Activated naive CD4-positive, alpha-beta T cell treated with anti-CD3 and anti-CD28 coated beads, Interleukin-2, amount 50 U/mL, for 24 hours (primary cell): ENCODE results near the gene ZNRF1.
"Not testable (repeated sequence)": the region's sequence is repeated elsewhere in the genome, so short reads cannot be mapped to it uniquely, and the experiment has no call there.

ENCODE experiments used
- H3K27ac Mint-ChIP-seq: one replicate; pipeline ENCODE4 v1.8.0; 2021; ENCODE audit warnings: mild to moderate bottlenecking, mixed read lengths
- H3K27me3 Mint-ChIP-seq: one replicate; pipeline ENCODE4 v1.8.0; 2021; ENCODE audit warnings: mixed read lengths
- H3K36me3 Mint-ChIP-seq: one replicate; pipeline ENCODE4 v1.8.0; 2021; ENCODE audit warnings: mixed read lengths
- H3K4me1 Mint-ChIP-seq: one replicate; pipeline ENCODE4 v1.8.0; 2021; ENCODE audit warnings: mixed read lengths
- H3K4me3 Mint-ChIP-seq: one replicate; pipeline ENCODE4 v1.8.0; 2021; ENCODE audit warnings: mild to moderate bottlenecking, mixed read lengths
- H3K9me3 Mint-ChIP-seq: one replicate; pipeline ENCODE4 v1.8.0; 2021; ENCODE audit warnings: mixed read lengths

The ZNRF1 gene

GRCh38 chr16:75014318-75014717, 15.5 kb downstream of the ZNRF1 start:
- Mint-ChIP-seq H3K4me3 (no peak overlapping the region), H3K4me1 (peaks cover 35% of the 10 kb centered on the region), H3K27me3 (no peaks in the 10 kb centered on the region), H3K36me3 (no peaks in the 10 kb centered on the region), H3K27ac (no peak overlapping the region), H3K9me3 (no peaks in the 10 kb centered on the region)

DNA sequence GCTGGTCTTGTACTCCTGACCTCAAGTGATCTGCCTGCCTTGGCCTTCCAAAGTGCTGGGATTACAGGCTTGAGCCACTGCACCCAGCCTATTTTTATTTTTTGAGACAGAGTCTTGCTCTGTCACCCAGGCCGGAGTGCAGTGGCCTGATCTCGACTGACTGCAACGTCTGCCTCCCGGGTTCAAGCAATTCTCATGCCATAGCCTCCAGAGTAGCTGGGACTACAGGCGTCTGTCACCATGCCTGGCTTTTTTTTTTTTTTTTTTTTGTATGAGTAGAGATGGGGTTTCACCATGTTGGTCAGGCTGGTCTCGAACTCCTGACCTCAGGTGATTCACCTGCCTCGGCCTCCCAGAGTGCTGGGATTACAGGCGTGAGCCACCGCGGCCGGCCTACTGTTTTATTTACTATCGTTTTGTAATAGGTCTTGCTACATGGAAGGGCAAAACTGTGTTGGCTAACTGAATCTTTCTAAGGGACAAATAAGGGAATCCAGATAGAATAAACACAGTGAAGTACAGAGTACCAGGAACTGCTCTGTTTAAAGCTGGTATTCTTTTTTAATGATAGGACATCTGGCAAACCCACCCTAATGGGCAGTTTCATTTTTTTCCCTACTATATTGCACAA, 17.7 kb downstream of the ZNRF1 start:
- not testable (repeated sequence) for H3K36me3 Mint-ChIP-seq, H3K4me3 Mint-ChIP-seq, H3K27me3 Mint-ChIP-seq, H3K27ac Mint-ChIP-seq, H3K9me3 Mint-ChIP-seq
- peaks cover 25% of the 10 kb centered on the region for H3K4me1 Mint-ChIP-seq

DNA sequence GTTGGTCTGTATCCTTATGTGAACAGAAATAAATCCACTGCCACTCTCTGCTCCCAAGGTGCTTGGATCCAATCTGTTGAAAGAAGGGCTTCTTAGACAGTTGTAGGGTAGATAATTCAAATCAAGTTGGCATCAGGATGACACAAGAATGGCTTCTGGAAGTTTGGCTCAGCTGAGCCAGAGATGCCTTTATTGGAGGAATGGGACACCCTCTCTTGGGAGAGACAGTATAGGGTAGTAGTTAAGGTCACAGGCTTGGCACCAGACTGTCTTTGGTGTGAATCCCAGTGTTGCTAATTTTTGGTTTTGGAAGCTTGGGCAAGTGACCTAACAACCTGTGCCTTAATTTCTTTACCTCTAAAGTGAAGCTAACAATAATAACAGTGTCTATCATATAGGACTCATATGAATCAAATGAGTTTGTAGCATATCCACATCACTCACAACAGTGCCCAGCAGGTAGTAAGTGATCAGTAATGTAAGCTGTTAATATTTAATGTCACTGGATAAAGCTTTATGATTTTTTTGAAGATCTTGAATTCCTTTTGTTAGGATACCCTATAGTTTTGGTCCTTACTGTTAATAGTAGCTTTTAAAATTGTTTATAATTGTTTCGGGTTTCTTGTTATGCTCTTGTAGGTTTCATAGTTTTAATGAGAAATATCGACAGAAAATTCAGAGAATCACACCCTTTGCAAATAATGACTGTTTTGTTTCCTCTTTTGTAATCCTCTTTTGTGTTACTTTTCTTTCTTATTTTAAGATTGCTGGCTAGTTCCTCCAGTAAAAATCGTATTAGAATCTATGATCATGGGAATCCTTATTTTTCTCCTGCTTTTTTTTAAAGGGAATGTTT, 19.1 kb downstream of the ZNRF1 start:
- H3K36me3 Mint-ChIP-seq, result peaks cover 10% of the 10 kb centered on the region
- H3K4me3 Mint-ChIP-seq, result no peak overlapping the region
- H3K9me3 Mint-ChIP-seq, result peaks cover 17% of the 10 kb centered on the region
- H3K4me1 Mint-ChIP-seq, result peaks cover 15% of the 10 kb centered on the region
- peak overlapping the region; percentile 23 for H3K27ac Mint-ChIP-seq
- H3K27me3 Mint-ChIP-seq, result no peaks in the 10 kb centered on the region

DNA sequence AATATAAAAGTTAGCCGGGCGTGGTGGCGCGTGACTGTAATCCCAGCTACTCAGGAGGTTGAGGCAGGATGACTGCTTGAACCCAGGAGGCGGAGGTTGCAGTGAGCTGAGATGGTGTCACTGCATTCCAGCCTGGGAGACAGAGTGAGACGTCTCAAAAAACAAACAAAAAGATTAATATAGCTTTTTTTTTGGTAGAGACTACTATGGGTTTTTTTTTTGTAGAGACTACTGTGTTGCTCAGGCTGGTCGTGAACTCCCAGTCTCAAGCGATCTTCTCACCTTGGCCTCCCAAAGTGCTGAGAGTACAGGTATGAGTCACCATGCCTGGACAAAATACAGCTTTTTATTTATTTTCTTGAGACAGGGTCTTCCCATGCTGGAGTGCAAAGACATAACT, 20.2 kb downstream of the ZNRF1 start:
- Mint-ChIP-seq H3K4me3 (no peak overlapping the region), H3K27me3 (no peaks in the 10 kb centered on the region), H3K4me1 (peaks cover 16% of the 10 kb centered on the region), H3K36me3 (peaks cover 10% of the 10 kb centered on the region), H3K9me3 (peaks cover 17% of the 10 kb centered on the region), H3K27ac (no peak overlapping the region)

DNA sequence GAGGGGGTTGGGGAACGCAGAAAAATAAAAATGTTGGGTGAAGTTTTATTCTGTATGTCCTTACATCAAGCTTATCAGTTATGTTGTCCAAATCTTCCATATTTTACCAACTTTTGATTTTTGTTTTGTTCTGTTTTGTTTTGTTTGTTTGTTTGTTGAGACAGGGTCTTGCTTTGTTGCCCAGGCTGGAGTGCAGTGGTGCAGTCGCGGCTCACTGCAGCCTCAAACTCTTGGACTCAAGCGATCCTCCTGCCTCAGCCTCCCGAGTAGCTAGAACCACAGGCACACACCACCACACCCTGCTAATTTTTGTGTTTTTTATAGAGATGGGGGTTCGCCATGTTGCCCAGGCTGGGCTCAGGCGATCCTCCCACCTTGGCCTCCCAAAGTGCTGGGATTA, 20.8 kb downstream of the ZNRF1 start:
- H3K27me3 Mint-ChIP-seq, result no peaks in the 10 kb centered on the region
- H3K27ac Mint-ChIP-seq, result no peak overlapping the region
- no peak overlapping the region for H3K4me3 Mint-ChIP-seq
- H3K9me3 Mint-ChIP-seq, result peaks cover 17% of the 10 kb centered on the region
- peaks cover 18% of the 10 kb centered on the region for H3K4me1 Mint-ChIP-seq
- peaks cover 10% of the 10 kb centered on the region for H3K36me3 Mint-ChIP-seq

GRCh38 chr16:75021410-75021809, 22.6 kb downstream of the ZNRF1 start:
- peaks cover 25% of the 10 kb centered on the region for H3K4me1 Mint-ChIP-seq
- peaks cover 17% of the 10 kb centered on the region for H3K9me3 Mint-ChIP-seq
- H3K27me3 Mint-ChIP-seq, result no peaks in the 10 kb centered on the region
- H3K4me3 Mint-ChIP-seq, result no peak overlapping the region
- no peak overlapping the region for H3K27ac Mint-ChIP-seq
- peaks cover 10% of the 10 kb centered on the region for H3K36me3 Mint-ChIP-seq

DNA sequence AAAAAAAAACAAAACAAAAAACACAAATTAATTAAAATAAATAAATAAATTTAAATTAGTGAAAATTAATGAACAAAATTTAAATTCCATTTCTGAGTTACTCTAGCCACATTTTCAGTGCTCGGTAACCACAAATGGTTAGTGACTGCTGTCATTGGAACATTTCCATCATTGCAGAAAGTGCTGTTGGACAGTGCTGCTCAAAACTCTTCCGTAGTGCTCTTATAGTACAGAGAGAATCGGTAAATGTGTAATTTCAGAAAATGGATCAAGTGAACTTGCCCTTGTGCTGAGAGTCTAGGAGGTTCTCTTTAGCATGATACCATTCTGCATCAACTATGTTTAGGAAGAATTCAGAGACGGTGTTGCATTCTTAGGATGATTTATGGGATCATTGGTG, 23.7 kb downstream of the ZNRF1 start:
- H3K27ac Mint-ChIP-seq, result peak overlapping the region; percentile 33
- peaks cover 25% of the 10 kb centered on the region for H3K4me1 Mint-ChIP-seq
- H3K9me3 Mint-ChIP-seq, result peaks cover 17% of the 10 kb centered on the region
- peak overlapping the region; percentile 37 for H3K4me3 Mint-ChIP-seq
- H3K27me3 Mint-ChIP-seq, result no peaks in the 10 kb centered on the region
- peaks cover 10% of the 10 kb centered on the region for H3K36me3 Mint-ChIP-seq

GRCh38 chr16:75023009-75023408, 24.2 kb downstream of the ZNRF1 start:
- H3K9me3 Mint-ChIP-seq, result peaks cover 17% of the 10 kb centered on the region
- peaks cover 25% of the 10 kb centered on the region for H3K4me1 Mint-ChIP-seq
- H3K4me3 Mint-ChIP-seq, result peak overlapping the region; percentile 37
- H3K27ac Mint-ChIP-seq, result peak overlapping the region; percentile 49
- peaks cover 10% of the 10 kb centered on the region for H3K36me3 Mint-ChIP-seq
- H3K27me3 Mint-ChIP-seq, result no peaks in the 10 kb centered on the region

GRCh38 chr16:75024182-75024581, 25.4 kb downstream of the ZNRF1 start:
- no peak overlapping the region for H3K27ac Mint-ChIP-seq
- peaks cover 22% of the 10 kb centered on the region for H3K4me1 Mint-ChIP-seq
- no peaks in the 10 kb centered on the region for H3K27me3 Mint-ChIP-seq
- no peak overlapping the region for H3K4me3 Mint-ChIP-seq
- H3K36me3 Mint-ChIP-seq, result peaks cover 10% of the 10 kb centered on the region
- H3K9me3 Mint-ChIP-seq, result peaks cover 17% of the 10 kb centered on the region

GRCh38 chr16:75024594-75024993, 25.8 kb downstream of the ZNRF1 start:
- peaks cover 17% of the 10 kb centered on the region for H3K9me3 Mint-ChIP-seq

GRCh38 chr16:75025761-75026160, 26.9 kb downstream of the ZNRF1 start:
- no peak overlapping the region for H3K27ac Mint-ChIP-seq
- no peak overlapping the region for H3K4me3 Mint-ChIP-seq
- H3K36me3 Mint-ChIP-seq, result peaks cover 10% of the 10 kb centered on the region
- H3K4me1 Mint-ChIP-seq, result peaks cover 22% of the 10 kb centered on the region
- peaks cover 17% of the 10 kb centered on the region for H3K9me3 Mint-ChIP-seq
- no peaks in the 10 kb centered on the region for H3K27me3 Mint-ChIP-seq

More at GRCh38 chr16:75024594-75024993, 25.8 kb downstream of the ZNRF1 start:
- H3K4me1 Mint-ChIP-seq, result peaks cover 22% of the 10 kb centered on the region
- peaks cover 10% of the 10 kb centered on the region for H3K36me3 Mint-ChIP-seq
- no peak overlapping the region for H3K27ac Mint-ChIP-seq
- H3K4me3 Mint-ChIP-seq, result no peak overlapping the region
- no peaks in the 10 kb centered on the region for H3K27me3 Mint-ChIP-seq

GRCh38 chr16:75026239-75026891, 27.5 kb downstream of the ZNRF1 start:
- not testable (repeated sequence) for H3K27me3 Mint-ChIP-seq, H3K4me3 Mint-ChIP-seq, H3K27ac Mint-ChIP-seq, H3K36me3 Mint-ChIP-seq
- peaks cover 22% of the 10 kb centered on the region for H3K4me1 Mint-ChIP-seq
- H3K9me3 Mint-ChIP-seq, result peaks cover 11% of the 10 kb centered on the region

GRCh38 chr16:75026892-75027391, 28.1 kb downstream of the ZNRF1 start:
- Mint-ChIP-seq H3K4me3 (no peak overlapping the region), H3K27me3 (no peaks in the 10 kb centered on the region), H3K36me3 (peaks cover 2% of the 10 kb centered on the region), H3K4me1 (peaks cover 22% of the 10 kb centered on the region), H3K9me3 (peaks cover 5% of the 10 kb centered on the region), H3K27ac (no peak overlapping the region)

DNA sequence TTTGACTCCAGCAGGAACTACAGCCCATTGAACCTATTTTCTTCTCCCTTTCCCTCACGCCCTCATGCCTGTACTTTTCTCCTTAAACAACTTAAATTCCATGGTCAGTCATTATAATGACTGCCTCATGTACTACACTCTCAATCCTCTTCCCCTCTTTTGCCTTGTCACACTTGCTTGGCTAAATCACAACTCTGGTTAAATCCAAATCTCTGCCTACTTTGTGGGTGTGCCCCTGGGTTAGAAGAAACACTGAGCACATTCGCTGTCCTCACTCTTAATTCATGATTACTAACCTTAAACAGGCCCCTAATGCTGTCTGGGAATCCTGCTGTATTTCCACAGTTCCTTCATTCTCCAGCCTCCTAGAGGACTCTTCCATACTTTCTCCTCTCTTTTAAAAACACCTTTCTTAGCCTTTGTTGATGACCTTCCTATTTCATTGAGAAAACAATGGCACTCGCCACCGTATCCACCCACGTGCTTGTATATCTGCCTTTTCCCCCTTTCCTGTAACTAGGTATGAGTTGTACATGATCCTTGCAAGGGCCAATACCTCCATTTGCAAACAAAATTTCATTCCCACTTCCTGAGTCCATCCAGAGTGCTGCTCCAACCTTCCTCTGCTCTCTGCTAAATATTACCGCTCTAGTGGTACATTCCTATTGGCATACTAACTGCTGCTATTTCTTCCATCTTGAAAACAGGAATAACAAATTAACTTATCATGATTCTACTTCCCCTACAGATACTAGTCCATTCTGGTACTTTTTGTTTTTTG, 28.9 kb downstream of the ZNRF1 start:
- no peak overlapping the region for H3K4me3 Mint-ChIP-seq
- H3K4me1 Mint-ChIP-seq, result peaks cover 20% of the 10 kb centered on the region
- H3K9me3 Mint-ChIP-seq, result peaks cover 2% of the 10 kb centered on the region
- H3K36me3 Mint-ChIP-seq, result peaks cover under 1% of the 10 kb centered on the region
- H3K27ac Mint-ChIP-seq, result no peak overlapping the region
- H3K27me3 Mint-ChIP-seq, result no peaks in the 10 kb centered on the region

GRCh38 chr16:75028544-75029135, 29.8 kb downstream of the ZNRF1 start:
- H3K27me3 Mint-ChIP-seq, result no peaks in the 10 kb centered on the region
- no peak overlapping the region for H3K4me3 Mint-ChIP-seq
- H3K36me3 Mint-ChIP-seq, result no peaks in the 10 kb centered on the region
- peaks cover 14% of the 10 kb centered on the region for H3K4me1 Mint-ChIP-seq
- no peak overlapping the region for H3K27ac Mint-ChIP-seq
- H3K9me3 Mint-ChIP-seq, result no peaks in the 10 kb centered on the region
